ENCODE measurements around the gene SLK.

SLK gene

DNA sequence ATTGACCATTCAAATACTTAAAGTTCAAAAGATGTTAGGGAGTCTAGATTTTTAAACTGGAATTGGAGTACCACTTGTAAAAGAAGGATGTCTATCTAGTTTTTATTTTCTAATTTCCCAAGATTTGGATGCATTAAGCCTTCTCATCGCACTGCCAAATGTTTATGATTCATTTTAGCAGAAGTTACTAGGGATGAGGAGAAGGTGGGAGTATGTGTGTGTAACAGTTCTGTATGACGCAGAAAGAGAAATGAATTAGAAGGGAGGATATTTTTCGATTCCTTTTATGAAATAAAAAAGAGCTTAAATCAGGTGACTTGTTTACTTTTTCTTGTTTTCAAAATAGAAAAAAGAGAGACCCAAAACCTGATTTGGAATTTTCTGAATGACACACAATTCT lies 6.8 kb upstream of the SLK start:
- Mint-ChIP-seq H3K4me3 (no peak overlapping the region), H3K27me3 (ENCODE audit: low read depth) (no peaks in the 10 kb centered on the region), H3K4me1 (no peaks in the 10 kb centered on the region), H3K9me3 (peaks cover 2% of the 10 kb centered on the region), H3K27ac (no peak overlapping the region), H3K36me3 (ENCODE audit: low read depth) (no peaks in the 10 kb centered on the region)
- TF ChIP-seq, protein P1, sequence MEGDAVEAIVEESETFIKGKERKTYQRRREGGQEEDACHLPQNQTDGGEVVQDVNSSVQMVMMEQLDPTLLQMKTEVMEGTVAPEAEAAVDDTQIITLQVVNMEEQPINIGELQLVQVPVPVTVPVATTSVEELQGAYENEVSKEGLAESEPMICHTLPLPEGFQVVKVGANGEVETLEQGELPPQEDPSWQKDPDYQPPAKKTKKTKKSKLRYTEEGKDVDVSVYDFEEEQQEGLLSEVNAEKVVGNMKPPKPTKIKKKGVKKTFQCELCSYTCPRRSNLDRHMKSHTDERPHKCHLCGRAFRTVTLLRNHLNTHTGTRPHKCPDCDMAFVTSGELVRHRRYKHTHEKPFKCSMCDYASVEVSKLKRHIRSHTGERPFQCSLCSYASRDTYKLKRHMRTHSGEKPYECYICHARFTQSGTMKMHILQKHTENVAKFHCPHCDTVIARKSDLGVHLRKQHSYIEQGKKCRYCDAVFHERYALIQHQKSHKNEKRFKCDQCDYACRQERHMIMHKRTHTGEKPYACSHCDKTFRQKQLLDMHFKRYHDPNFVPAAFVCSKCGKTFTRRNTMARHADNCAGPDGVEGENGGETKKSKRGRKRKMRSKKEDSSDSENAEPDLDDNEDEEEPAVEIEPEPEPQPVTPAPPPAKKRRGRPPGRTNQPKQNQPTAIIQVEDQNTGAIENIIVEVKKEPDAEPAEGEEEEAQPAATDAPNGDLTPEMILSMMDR (IDR thresholded peaks at IDR 0.05; ENCODE audit: unreplicated experiment in 3 of 3), result no peak

DNA sequence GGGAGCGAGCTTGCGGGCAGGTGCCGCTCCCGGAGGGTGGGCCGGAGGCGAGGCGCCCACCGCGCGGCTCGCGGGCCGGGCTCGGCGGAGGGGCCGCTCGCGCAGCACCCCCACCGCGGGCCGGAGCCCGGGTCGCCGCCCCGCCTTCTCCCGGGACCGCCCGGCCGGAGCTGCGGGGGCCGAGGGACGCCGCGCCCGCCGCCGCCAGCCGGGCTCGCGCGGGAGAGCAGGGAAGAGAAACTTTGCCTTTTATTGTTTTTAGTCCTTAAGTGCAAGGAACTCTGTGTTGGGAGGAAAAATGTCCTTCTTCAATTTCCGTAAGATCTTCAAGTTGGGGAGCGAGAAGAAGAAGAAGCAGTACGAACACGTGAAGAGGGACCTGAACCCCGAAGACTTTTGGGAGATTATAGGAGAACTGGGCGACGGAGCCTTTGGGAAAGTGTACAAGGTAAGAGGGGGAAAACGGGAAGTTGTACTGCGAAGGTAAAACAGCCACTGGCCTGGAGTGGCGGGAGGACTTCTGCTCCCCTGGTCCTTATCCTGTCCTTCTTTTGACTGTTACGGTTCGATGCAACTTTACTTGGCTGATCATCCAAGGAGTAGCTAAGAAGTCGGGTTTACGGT lies 620 bp downstream of the SLK start:
- Mint-ChIP-seq H3K27me3 (ENCODE audit: low read depth) (no peaks in the 10 kb centered on the region), H3K9me3 (no peaks in the 10 kb centered on the region), H3K36me3 (ENCODE audit: low read depth) (peaks cover under 1% of the 10 kb centered on the region), H3K4me3 (peak overlapping the region; percentile 95 to 98 (median 96)), H3K27ac (peak overlapping the region; percentile 81 to 95 (median 92)), H3K4me1 (peaks cover 37% of the 10 kb centered on the region)
- TF ChIP-seq, protein P1 (IDR thresholded peaks at IDR 0.05; ENCODE audit: unreplicated experiment in 3 of 3), result no peak

DNA sequence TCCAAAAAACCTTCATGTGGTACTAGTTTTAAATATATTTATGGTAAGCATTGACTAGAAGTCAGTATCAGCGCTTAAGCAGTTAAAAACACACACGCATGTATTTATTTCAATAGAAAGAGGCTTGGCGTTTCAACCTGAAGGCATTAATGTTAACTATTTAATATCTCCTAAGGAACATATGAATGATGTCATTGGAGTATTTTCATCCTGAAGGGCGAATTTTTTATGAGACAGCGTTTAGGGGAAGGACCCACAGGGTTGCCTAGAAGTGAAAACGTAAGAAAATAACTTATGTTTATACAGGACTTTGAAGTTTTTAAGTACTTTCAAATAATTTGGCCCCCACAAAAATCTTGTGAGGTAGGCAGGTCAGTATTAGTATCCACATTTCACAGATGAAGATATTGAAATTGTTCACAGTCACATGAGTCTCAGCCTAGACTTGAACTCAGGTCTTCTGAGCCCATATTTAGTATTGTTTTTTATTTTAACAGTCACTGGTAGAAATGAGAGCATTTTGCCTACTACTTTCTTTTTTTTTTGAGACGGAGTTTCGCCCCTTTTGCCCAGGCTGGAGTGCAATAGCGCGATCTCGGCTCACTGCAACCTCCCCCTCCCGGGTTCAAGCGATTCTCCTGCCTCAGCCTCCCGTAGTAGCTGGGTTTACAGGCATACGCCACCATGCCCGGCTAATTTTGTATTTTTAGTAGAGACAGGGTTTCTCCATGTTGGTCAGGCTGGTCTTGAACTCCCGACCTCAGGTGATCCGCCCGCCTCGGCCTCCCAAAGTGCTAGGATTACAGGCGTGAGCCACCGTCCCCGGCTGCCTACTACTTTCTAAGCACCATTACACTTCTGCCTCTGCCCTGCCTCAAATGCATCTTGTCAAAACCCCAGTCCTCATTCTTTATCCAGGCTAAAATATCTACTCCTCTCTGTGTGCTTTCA lies 1.8 kb downstream of the SLK start:
- TF ChIP-seq, protein P1 (IDR thresholded peaks at IDR 0.05; ENCODE audit: unreplicated experiment in 3 of 3), result no peak
- H3K4me3 Mint-ChIP-seq, result peak overlapping the region; percentile 93 to 96 (median 95)
- peak overlapping the region; percentile 25 to 81 (median 74) for H3K27ac Mint-ChIP-seq
- H3K36me3 Mint-ChIP-seq (ENCODE audit: low read depth), result peaks cover 5% of the 10 kb centered on the region
- peaks cover 41% of the 10 kb centered on the region for H3K4me1 Mint-ChIP-seq
- no peaks in the 10 kb centered on the region for H3K9me3 Mint-ChIP-seq
- H3K27me3 Mint-ChIP-seq (ENCODE audit: low read depth), result no peaks in the 10 kb centered on the region

DNA sequence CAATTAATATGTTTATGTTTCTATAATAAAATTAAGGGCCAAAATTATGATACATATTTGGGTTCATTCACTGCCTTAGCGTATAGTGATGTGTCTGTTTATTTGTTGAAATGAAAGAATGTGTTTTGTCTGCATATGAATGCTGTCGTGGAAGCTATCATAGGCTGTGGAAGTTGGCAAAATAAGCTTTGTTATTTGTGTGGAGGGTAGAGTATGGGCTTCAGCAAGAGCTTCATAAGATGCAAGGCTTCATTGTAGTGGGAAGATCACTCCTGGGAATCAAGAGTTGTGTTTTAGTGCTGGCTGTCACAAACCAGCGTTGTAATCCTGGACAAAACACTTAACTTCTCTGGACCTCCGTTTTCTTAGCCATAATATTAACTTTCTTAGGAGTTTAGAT lies 2.5 kb downstream of the SLK start:
- H3K4me1 Mint-ChIP-seq, result peaks cover 41% of the 10 kb centered on the region
- H3K4me3 Mint-ChIP-seq, result peak overlapping the region; percentile 93 to 96 (median 95)
- no peaks in the 10 kb centered on the region for H3K9me3 Mint-ChIP-seq
- no peaks in the 10 kb centered on the region for H3K27me3 Mint-ChIP-seq (ENCODE audit: low read depth)
- H3K36me3 Mint-ChIP-seq (ENCODE audit: low read depth), result peaks cover 8% of the 10 kb centered on the region
- TF ChIP-seq, protein P1 (IDR thresholded peaks at IDR 0.05; ENCODE audit: unreplicated experiment in 3 of 3), result no peak
- peak overlapping the region; percentile 1 to 74 (median 12) for H3K27ac Mint-ChIP-seq

DNA sequence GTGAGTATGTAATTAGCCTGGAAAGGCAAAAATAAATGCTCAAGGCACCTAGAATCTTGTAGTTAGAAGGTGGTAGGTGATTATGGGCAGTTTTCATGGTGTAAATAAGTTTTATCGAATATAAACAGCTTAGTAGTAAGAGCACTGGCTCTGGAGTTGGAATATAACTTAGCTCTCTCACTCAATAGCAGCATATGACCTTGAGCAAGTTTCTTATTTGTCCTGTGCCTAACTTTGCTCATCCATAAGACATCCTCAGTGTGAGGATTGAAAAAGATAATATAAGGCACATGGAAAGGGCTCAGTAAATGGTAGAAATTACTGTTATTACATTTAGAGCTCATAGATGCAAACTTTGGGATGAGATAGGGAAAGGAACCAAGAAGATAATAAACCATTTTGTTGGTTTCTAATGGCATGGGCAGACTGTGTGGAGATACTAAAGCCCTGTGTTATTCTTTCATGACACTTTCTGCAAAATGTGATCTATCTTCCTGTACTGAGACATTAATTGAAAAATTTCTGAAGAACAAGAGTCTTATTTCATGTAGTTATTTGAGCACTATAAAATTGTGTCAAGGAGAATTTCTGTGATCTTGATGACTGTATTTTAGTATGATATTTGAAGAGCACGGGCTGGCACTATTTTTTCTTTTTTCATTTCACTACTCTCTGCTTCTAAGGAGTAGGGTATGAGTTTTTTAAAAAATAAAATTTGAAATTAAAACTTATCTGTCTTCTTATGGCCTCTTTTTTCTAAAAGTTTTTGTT lies 3.1 kb downstream of the SLK start:
- Mint-ChIP-seq H3K9me3 (no peaks in the 10 kb centered on the region), H3K27me3 (ENCODE audit: low read depth) (no peaks in the 10 kb centered on the region), H3K27ac (peak overlapping the region in 2 of 3 experiments; percentile 7 to 12), H3K4me1 (peaks cover 43% of the 10 kb centered on the region), H3K36me3 (ENCODE audit: low read depth) (peaks cover 11% of the 10 kb centered on the region), H3K4me3 (peak overlapping the region; percentile 93 to 96 (median 95))
- TF ChIP-seq, protein P1 (IDR thresholded peaks at IDR 0.05; ENCODE audit: unreplicated experiment in 3 of 3), result no peak

Measured in nephron (organoid).